WTC11 (cell line): ENCODE results near the gene CNTN5.

Source experiments
- ELF4 ChIP-seq: sonication (generic); formaldehyde crosslinking; IDR thresholded peaks from 2 replicates; pipeline ENCODE4 v1.8.1; 2022; ENCODE audit warnings: low read depth, mild to moderate bottlenecking, moderate library complexity, missing genetic modification reagents
- ESRRA ChIP-seq: sonication (generic); formaldehyde crosslinking; IDR thresholded peaks from 2 replicates; pipeline ENCODE4 v1.8.1; 2022; ENCODE audit warnings: mild to moderate bottlenecking, missing genetic modification reagents, borderline replicate concordance
- FOXK1 ChIP-seq: sonication (generic); formaldehyde crosslinking; IDR thresholded peaks from 2 replicates; pipeline ENCODE4 v1.8.0; 2022; ENCODE audit warnings: mild to moderate bottlenecking, moderate library complexity, missing genetic modification reagents
- MAX ChIP-seq: sonication (generic); formaldehyde crosslinking; IDR thresholded peaks from 2 replicates; pipeline ENCODE4 v1.8.0; 2022; ENCODE audit warnings: mild to moderate bottlenecking, missing genetic modification reagents
- TP53 ChIP-seq: sonication (generic); formaldehyde crosslinking; IDR thresholded peaks from 2 replicates; pipeline ENCODE4 v1.8.1; 2023; ENCODE audit warnings: mild to moderate bottlenecking, missing genetic modification reagents
- ZNF263 ChIP-seq: sonication (generic); formaldehyde crosslinking; IDR thresholded peaks from 2 replicates; pipeline ENCODE4 v1.8.1; 2022; ENCODE audit warnings: low read depth, mild to moderate bottlenecking, moderate library complexity, missing genetic modification reagents
- TF ChIP-seq, protein P1 (sequence below): fragments of 250-450 bp; sonication (Bioruptor Pico); conservative IDR thresholded peaks from 2 replicates; pipeline ENCODE4 v1.9.0; 2021; ENCODE audit warnings: mild to moderate bottlenecking
- TF ChIP-seq, protein P2 (sequence below): fragments of 200-600 bp; IDR thresholded peaks from 2 replicates; pipeline ENCODE4 v1.8.0; 2022; ENCODE audit warnings: antibody characterized with exemption
- TF ChIP-seq, protein P3 (sequence below): sonication (generic); formaldehyde crosslinking; IDR thresholded peaks from 2 replicates; pipeline ENCODE4 v1.8.1; 2023; ENCODE audit warnings: mild to moderate bottlenecking, missing genetic modification reagents, borderline replicate concordance

GRCh38 chr11:99670067-99670676, 649.4 kb downstream of the CNTN5 start:
- TF ChIP-seq ZNF263 (CRISPR knock-in tag), result no peak
- TF ChIP-seq, protein P1, sequence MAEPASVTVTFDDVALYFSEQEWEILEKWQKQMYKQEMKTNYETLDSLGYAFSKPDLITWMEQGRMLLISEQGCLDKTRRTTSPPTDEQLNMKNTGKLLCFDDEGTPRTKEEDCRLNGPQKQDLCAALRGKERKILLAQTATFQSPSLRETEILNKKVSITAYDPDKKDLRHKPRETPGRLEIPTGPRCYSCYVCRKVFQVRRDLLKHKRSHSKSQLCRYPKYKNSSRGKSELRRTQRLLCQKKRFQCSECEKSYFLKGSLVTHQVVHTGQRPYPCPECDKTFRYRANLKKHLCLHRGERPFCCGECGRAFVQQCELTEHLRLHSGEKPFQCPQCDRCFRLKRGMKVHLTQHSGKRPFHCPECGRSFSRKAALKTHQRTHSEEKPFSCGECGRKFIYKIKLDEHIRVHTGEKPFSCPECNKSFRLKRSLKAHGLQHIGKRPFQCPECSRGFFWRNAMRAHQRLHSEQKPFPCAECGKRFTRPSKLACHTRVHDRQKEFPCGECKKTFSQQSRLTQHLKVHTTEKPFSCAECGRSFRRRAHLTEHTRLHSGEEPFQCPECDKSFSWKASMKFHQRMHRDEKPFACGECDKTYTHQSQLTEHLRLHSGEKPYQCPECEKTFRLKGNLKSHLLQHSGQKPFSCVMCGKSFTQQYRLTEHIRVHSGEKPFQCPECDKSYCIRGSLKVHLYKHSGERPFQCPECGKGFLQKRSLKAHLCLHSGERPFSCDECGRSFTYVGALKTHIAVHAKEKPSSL, result no peak
- TF ChIP-seq, protein P2, sequence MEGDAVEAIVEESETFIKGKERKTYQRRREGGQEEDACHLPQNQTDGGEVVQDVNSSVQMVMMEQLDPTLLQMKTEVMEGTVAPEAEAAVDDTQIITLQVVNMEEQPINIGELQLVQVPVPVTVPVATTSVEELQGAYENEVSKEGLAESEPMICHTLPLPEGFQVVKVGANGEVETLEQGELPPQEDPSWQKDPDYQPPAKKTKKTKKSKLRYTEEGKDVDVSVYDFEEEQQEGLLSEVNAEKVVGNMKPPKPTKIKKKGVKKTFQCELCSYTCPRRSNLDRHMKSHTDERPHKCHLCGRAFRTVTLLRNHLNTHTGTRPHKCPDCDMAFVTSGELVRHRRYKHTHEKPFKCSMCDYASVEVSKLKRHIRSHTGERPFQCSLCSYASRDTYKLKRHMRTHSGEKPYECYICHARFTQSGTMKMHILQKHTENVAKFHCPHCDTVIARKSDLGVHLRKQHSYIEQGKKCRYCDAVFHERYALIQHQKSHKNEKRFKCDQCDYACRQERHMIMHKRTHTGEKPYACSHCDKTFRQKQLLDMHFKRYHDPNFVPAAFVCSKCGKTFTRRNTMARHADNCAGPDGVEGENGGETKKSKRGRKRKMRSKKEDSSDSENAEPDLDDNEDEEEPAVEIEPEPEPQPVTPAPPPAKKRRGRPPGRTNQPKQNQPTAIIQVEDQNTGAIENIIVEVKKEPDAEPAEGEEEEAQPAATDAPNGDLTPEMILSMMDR, result no peak
- TF ChIP-seq, protein P3, sequence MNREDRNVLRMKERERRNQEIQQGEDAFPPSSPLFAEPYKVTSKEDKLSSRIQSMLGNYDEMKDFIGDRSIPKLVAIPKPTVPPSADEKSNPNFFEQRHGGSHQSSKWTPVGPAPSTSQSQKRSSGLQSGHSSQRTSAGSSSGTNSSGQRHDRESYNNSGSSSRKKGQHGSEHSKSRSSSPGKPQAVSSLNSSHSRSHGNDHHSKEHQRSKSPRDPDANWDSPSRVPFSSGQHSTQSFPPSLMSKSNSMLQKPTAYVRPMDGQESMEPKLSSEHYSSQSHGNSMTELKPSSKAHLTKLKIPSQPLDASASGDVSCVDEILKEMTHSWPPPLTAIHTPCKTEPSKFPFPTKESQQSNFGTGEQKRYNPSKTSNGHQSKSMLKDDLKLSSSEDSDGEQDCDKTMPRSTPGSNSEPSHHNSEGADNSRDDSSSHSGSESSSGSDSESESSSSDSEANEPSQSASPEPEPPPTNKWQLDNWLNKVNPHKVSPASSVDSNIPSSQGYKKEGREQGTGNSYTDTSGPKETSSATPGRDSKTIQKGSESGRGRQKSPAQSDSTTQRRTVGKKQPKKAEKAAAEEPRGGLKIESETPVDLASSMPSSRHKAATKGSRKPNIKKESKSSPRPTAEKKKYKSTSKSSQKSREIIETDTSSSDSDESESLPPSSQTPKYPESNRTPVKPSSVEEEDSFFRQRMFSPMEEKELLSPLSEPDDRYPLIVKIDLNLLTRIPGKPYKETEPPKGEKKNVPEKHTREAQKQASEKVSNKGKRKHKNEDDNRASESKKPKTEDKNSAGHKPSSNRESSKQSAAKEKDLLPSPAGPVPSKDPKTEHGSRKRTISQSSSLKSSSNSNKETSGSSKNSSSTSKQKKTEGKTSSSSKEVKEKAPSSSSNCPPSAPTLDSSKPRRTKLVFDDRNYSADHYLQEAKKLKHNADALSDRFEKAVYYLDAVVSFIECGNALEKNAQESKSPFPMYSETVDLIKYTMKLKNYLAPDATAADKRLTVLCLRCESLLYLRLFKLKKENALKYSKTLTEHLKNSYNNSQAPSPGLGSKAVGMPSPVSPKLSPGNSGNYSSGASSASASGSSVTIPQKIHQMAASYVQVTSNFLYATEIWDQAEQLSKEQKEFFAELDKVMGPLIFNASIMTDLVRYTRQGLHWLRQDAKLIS (CRISPR knock-in tag), result no peak
- TF ChIP-seq MAX (CRISPR knock-in tag), result no peak
- TF ChIP-seq ELF4, result no peak
- no peak for TF ChIP-seq FOXK1 (CRISPR knock-in tag)
- no peak for TF ChIP-seq ESRRA (CRISPR knock-in tag)
- no peak for TF ChIP-seq TP53 (CRISPR knock-in tag)
